HG03432 (cell line): ENCODE results near the gene THOC6.

ENCODE experiments used
- ATAC-seq: cut with Tn5 transposase; IDR thresholded peaks from one replicate; pipeline ENCODE4 v1.9.1; 2021; ENCODE audit warnings: mild to moderate bottlenecking, moderate library complexity; ENCODE audit not compliant: unreplicated experiment

The THOC6 gene

GRCh38 chr16:3014971-3015370 lies 8.9 kb upstream of the THOC6 start:
- ATAC-seq = no peak

DNA sequence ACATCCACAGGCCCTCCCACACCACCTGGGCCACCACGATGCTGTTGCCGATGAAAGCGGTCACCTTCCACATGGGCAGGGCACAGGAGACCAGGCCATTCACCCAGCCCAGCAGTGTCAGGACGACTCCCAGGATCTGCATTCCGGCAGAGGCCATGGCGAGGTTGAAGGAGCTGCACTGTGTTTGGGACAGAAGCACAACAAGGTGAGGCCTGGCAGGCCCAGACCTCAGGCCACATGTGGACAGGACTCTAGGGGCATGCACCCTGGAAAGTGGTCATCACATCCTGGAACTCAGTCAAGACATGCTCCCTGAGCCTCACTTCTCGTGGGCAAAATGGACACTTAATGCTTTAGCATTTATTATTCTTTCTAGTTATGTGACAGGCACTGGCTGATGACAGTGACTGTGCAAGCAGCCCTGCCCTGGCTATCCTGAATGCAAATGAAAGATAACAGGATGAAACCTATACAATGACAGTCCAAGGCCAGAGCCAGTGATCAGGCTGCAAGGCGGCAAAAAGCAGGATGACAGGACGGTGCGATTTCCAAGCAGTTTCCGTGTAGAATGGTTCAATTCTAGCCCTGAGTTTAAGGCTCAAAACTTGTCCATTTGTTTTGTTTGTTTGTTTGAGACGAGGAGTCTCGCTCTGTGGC lies 7.8 kb upstream of the THOC6 start:
- no peak for ATAC-seq

GRCh38 chr16:3017344-3017743 lies 6.5 kb upstream of the THOC6 start:
- no peak for ATAC-seq

GRCh38 chr16:3017794-3018506 lies 5.9 kb upstream of the THOC6 start, which contains the start of gene CLDN6:
TSS of gene CLDN6 (minus strand) at chr16:3018183. CDS start at chr16:3016021, 2,162 bp downstream.
- ATAC-seq = no peak

- no peak for ATAC-seq
Observed at GRCh38 chr16:3019594-3020246, 4.1 kb upstream of the THOC6 start.

DNA sequence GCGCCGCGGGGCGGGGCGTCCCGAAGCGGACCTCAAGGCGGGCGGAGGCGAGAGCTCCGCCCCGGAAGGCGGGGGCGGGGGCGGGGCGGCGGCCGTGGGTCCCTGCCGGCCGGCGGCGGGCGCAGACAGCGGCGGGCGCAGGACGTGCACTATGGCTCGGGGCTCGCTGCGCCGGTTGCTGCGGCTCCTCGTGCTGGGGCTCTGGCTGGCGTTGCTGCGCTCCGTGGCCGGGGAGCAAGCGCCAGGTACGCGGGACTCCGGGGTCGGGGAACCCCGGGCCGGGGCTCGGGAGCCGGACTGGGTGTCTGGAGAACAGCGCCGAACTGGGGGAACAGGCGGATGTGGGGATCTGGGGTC lies 3.6 kb upstream of the THOC6 start, which contains the start of gene TNFRSF12A:
TNFRSF12A (plus strand) TSS at position 122 of the 357 bp plus-strand sequence; CDS start at position 152, 30 bp downstream.
- ATAC-seq = no peak

DNA sequence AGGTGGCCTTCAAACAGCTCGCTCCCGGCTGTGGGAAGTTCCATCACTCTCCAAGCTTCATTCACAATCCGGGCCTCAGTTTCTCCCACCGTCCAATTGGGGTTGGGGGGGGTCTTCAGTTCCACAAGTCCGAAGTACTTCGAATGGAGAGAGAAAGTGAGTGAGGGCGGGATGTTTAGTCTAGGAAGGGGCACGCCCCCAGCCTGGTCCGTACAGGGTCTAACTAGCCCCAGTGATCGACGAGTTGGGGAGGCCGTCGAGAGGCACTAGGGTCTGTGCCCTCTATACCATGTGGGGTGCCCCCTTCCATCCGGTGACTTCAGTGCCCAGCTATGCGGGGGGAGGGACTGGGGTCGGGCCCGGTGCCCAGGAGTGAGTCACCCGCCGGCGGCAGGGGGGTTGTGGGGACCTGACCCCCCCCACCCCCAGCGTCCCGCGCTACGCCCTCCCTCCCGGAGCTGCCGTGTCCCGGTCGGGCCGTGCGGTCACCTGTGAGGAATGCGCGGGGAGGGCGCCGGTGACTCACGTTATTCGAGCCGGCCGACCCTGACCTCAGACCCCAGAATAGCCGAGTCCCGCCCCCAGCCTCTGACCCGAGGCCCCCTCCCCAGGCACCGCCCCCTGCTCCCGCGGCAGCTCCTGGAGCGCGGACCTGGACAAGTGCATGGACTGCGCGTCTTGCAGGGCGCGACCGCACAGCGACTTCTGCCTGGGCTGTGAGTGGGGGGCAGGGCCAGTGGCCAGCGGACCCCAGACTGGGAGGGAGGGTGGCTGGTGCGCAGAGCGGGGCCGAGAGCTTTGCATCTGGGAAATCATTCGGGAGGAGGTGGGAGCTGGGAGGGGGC lies 3.0 kb upstream of the THOC6 start:
- no peak for ATAC-seq

DNA sequence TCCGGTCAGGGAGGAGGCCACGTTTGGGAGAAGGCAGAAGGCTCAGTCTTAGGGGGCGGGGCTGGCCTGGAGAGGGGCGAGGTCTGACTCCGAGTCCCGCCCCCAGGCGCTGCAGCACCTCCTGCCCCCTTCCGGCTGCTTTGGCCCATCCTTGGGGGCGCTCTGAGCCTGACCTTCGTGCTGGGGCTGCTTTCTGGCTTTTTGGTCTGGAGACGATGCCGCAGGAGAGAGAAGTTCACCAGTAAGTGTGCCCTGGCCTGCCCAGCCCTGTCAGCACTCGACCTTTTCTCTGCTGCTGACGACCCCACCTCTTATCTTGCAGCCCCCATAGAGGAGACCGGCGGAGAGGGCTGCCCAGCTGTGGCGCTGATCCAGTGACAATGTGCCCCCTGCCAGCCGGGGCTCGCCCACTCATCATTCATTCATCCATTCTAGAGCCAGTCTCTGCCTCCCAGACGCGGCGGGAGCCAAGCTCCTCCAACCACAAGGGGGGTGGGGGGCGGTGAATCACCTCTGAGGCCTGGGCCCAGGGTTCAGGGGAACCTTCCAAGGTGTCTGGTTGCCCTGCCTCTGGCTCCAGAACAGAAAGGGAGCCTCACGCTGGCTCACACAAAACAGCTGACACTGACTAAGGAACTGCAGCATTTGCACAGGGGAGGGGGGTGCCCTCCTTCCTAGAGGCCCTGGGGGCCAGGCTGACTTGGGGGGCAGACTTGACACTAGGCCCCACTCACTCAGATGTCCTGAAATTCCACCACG lies 2.2 kb upstream of the THOC6 start:
- ATAC-seq = peak; percentile 30

GRCh38 chr16:3022208-3022683 lies 1.6 kb upstream of the THOC6 start:
- no peak for ATAC-seq

- ATAC-seq = no peak
Observed at GRCh38 chr16:3022684-3023414, 986 bp upstream of the THOC6 start.

- no peak for ATAC-seq
Observed at GRCh38 chr16:3023415-3023668, 493 bp upstream of the THOC6 start.

DNA sequence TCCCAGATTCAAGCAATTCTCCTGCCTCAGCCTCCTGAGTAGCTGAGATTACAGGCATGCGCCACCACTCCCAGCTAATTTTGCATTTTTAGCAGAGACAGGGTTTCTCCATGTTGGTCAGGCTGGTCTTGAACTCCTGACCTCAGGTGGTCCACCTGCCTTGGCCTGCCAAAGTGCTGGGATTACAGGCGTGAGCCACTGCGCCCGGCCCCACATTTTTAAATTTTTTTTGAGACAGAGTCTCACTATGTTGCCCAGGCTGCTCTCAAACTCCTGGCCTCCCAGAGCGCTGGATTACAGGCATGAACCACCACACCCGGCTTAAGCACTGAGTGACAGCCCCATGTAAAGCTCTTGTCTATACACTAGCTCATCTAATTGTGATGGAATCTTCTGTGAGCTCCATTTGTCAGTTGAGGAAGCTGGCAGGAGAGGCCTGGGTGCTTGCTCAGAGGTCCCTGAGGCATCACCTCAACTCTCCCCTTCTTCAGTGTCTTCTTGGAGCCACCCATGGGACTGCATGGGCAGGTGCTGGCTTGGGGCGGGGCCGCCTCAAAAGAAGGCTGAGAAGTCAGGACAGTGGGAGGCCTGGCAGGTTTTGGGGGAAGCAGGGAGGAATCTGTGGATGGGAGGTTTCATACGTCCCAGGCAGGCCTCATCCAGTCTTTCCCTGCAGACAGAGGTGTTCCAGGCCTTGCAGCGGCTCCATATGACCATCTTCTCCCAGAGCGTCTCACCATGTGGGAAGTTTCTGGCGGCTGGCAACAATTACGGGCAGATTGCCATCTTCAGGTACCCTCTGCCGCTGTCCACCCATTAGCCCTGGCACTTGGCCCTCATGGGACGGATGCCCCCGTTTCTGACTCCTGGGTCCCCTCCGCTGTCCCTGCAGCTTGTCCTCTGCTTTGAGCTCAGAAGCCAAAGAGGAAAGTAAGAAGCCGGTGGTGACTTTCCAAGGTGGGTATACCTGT lies 1.5 kb downstream of the THOC6 start:
- ATAC-seq = no peak

DNA sequence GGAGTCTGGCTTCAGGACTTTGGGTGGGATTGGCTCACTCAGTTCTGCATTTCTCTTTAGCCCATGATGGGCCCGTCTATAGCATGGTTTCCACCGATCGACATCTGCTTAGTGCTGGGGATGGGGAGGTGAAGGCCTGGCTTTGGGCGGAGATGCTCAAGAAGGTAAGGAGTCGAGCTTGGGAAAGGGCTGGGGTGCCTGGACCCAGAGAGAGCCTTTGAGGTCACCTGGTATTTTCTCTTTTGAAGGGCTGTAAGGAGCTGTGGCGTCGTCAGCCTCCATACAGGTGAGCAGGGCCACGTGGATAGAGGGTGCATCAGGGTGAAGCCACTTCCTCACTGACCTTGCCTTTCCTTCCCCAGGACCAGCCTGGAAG lies 2.2 kb downstream of the THOC6 start:
- no peak for ATAC-seq

- ATAC-seq = no peak
Observed at GRCh38 chr16:3026609-3027488, 3.0 kb downstream of the THOC6 start.

GRCh38 chr16:3027489-3027795 lies 3.6 kb downstream of the THOC6 start:
- no peak for ATAC-seq

DNA sequence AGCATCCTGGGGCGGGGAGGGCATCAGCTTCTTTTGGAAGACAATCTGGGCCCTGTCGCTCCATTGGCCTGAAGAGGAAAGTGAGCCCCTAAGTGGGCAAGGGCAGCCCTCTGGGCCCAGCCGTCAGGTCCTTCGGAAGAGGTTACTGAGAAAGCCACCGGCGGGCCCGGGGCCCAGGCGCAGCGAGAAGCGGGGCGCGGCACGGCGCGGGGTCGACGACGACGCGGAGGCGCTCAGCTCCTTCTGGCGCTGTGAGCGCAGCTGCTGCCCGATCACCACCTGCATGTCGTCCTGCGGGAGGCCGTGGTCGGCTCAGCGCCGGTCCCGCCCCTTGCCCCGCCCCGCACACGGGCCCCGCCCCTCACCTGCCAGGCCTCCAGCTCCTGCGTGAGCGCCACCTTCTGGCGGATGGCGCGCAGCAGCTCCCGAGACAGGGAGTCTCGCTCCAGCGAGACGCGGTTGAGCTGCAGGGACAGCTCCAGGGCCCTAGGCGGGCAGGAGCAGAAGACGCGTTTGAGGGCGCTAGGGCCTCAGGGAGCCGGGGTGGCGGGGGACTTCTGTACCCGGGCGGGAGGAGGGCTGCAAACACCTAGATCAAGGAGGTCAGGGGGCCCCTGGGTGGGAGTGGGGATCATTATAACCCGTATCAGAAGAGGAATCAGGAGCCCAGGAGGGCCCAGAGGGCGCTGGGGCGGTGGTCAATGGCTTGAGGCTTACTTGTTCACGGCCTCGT lies 4.3 kb downstream of the THOC6 start:
- ATAC-seq = peak; percentile 27

DNA sequence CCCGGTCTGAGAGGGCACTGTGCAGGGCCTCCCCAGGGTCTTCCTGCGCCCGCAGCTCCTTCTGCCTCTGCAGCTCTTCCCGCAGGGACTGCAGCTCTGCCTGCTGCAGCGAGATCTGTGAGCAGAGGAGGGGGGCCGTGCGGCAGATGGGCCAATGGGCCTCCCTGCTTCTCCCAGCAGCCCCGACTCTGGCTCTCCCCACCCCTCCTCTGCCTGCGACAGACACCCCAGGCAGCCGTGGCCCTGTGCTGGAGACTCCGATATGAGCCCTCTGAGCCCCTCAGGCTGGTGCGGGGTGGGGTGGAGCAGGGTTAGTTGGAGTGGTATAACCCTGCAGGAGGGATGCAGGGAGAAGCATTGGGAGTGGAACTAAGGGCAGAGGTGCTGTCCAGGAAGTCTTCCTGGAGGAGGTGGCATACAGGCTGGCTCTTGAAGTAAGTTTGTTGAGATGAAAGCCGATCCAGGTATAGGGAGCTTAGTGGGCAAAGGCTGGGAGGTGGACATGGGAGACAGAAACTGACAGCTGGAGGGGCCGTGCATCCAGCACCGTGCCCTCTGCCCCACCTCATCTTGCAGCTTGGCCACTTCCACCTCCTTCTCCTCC lies 5.0 kb downstream of the THOC6 start:
- ATAC-seq = no peak
